Measurements from ENCODE around the gene PNCK. TPM values are rescaled to one million over a fixed set of nuclear protein-coding genes. Genes with fewer than 3 reads are reported as not detected.
A peak's percentile ranks its signal among the peaks of the same experiment; 100 is the strongest.

The PNCK gene
- total and polyA plus RNA-seq, 2 of the 13 experiments (the other 11 are each of a cell fraction or from before 2014, with no cell fraction given), result 33.1 TPM; not detected in 1

DNA sequence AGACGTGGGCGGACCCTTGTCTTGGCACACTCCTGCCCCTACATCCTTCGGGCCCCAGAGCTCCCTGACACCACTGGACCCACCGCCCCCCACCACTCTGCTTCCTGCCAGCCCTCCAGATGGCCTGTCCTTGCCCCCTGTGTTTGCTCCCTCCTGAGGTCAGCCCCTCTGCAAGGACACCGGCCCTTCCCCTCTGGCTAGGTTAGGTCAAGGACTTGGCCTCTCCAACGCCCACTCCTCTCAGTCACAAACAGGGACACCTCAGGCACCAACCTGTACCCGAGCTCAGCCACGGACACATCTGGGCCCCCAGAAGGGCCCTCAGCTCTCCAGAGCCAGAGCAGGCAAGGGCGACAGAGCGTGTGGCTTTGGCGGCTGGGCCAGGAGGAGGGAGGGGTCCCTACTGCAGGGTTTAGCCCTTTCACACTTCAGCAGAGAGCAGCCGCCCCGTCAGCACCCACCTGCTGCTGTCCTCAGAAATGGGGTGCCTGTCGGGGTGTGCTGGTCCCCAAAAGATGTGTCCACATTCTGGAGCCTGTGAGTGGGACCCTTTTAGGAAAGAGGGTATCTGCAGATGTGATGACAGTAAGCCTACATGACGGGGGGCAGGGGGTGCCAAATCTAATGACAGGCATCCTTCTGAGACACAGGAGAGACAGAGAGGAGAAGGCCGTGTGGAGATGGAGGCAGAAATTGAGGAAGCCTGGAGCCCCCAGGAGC is 50.1 kb downstream of the PNCK start (continued):
- TF ChIP-seq, protein P1, sequence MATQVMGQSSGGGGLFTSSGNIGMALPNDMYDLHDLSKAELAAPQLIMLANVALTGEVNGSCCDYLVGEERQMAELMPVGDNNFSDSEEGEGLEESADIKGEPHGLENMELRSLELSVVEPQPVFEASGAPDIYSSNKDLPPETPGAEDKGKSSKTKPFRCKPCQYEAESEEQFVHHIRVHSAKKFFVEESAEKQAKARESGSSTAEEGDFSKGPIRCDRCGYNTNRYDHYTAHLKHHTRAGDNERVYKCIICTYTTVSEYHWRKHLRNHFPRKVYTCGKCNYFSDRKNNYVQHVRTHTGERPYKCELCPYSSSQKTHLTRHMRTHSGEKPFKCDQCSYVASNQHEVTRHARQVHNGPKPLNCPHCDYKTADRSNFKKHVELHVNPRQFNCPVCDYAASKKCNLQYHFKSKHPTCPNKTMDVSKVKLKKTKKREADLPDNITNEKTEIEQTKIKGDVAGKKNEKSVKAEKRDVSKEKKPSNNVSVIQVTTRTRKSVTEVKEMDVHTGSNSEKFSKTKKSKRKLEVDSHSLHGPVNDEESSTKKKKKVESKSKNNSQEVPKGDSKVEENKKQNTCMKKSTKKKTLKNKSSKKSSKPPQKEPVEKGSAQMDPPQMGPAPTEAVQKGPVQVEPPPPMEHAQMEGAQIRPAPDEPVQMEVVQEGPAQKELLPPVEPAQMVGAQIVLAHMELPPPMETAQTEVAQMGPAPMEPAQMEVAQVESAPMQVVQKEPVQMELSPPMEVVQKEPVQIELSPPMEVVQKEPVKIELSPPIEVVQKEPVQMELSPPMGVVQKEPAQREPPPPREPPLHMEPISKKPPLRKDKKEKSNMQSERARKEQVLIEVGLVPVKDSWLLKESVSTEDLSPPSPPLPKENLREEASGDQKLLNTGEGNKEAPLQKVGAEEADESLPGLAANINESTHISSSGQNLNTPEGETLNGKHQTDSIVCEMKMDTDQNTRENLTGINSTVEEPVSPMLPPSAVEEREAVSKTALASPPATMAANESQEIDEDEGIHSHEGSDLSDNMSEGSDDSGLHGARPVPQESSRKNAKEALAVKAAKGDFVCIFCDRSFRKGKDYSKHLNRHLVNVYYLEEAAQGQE (IDR thresholded peaks at IDR 0.05; ENCODE audit: borderline replicate concordance in 1 of 2, low read depth in 1 of 2, low read length in 2 of 2), result 0 out of 4 replicates have a peak, but pooled peaks of 1 of the 2 experiments have one; percentile 59
- TF ChIP-seq, protein P2, sequence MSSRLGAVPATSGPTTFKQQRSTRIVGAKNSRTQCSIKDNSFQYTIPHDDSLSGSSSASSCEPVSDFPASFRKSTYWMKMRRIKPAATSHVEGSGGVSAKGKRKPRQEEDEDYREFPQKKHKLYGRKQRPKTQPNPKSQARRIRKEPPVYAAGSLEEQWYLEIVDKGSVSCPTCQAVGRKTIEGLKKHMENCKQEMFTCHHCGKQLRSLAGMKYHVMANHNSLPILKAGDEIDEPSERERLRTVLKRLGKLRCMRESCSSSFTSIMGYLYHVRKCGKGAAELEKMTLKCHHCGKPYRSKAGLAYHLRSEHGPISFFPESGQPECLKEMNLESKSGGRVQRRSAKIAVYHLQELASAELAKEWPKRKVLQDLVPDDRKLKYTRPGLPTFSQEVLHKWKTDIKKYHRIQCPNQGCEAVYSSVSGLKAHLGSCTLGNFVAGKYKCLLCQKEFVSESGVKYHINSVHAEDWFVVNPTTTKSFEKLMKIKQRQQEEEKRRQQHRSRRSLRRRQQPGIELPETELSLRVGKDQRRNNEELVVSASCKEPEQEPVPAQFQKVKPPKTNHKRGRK (CRISPR knock-in tag; IDR thresholded peaks at IDR 0.05), result no peak
- TF ChIP-seq ZSCAN9 (CRISPR knock-in tag; IDR thresholded peaks at IDR 0.05; ENCODE audit: borderline replicate concordance), result no peak
- TF ChIP-seq, protein P3, sequence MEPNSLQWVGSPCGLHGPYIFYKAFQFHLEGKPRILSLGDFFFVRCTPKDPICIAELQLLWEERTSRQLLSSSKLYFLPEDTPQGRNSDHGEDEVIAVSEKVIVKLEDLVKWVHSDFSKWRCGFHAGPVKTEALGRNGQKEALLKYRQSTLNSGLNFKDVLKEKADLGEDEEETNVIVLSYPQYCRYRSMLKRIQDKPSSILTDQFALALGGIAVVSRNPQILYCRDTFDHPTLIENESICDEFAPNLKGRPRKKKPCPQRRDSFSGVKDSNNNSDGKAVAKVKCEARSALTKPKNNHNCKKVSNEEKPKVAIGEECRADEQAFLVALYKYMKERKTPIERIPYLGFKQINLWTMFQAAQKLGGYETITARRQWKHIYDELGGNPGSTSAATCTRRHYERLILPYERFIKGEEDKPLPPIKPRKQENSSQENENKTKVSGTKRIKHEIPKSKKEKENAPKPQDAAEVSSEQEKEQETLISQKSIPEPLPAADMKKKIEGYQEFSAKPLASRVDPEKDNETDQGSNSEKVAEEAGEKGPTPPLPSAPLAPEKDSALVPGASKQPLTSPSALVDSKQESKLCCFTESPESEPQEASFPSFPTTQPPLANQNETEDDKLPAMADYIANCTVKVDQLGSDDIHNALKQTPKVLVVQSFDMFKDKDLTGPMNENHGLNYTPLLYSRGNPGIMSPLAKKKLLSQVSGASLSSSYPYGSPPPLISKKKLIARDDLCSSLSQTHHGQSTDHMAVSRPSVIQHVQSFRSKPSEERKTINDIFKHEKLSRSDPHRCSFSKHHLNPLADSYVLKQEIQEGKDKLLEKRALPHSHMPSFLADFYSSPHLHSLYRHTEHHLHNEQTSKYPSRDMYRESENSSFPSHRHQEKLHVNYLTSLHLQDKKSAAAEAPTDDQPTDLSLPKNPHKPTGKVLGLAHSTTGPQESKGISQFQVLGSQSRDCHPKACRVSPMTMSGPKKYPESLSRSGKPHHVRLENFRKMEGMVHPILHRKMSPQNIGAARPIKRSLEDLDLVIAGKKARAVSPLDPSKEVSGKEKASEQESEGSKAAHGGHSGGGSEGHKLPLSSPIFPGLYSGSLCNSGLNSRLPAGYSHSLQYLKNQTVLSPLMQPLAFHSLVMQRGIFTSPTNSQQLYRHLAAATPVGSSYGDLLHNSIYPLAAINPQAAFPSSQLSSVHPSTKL (CRISPR knock-in tag; IDR thresholded peaks at IDR 0.05), result peak; percentile 77
- TF ChIP-seq MAFG (CRISPR knock-in tag; IDR thresholded peaks at IDR 0.05), result no peak
- TF ChIP-seq DPF2 (CRISPR knock-in tag; IDR thresholded peaks at IDR 0.05; ENCODE audit: borderline replicate concordance, low read depth), result peak; percentile 67; the same call in 1 of the 2 replicates
- peak; percentile 85; the same call in 1 of the 2 replicates for TF ChIP-seq NCOA1 (CRISPR knock-in tag; IDR thresholded peaks at IDR 0.05)
- no peak for TF ChIP-seq SAFB2 (CRISPR knock-in tag; IDR thresholded peaks at IDR 0.05; ENCODE audit: borderline replicate concordance, low read depth)
- TF ChIP-seq SOX5 (CRISPR knock-in tag; IDR thresholded peaks at IDR 0.05; ENCODE audit: borderline replicate concordance), result 0 out of 2 replicates have a peak, but pooled peaks have one; percentile 10
- no peak for TF ChIP-seq ZNF253 (CRISPR knock-in tag; IDR thresholded peaks at IDR 0.05; ENCODE audit: borderline replicate concordance)
- TF ChIP-seq, protein P4, sequence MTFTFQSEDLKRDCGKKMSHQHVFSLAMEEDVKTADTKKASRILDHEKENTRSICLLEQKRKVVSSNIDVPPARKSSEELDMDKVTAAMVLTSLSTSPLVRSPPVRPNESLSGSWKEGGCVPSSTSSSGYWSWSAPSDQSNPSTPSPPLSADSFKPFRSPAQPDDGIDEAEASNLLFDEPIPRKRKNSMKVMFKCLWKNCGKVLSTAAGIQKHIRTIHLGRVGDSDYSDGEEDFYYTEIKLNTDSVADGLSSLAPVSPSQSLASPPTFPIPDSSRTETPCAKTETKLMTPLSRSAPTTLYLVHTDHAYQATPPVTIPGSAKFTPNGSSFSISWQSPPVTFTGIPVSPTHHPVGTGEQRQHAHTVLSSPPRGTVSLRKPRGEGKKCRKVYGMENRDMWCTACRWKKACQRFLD (CRISPR knock-in tag; IDR thresholded peaks at IDR 0.05; ENCODE audit: borderline replicate concordance), result no peak
- peak; percentile 47; the same call in 1 of the 2 replicates for TF ChIP-seq BCL6 (CRISPR knock-in tag; IDR thresholded peaks at IDR 0.05)
- TF ChIP-seq, protein P5, sequence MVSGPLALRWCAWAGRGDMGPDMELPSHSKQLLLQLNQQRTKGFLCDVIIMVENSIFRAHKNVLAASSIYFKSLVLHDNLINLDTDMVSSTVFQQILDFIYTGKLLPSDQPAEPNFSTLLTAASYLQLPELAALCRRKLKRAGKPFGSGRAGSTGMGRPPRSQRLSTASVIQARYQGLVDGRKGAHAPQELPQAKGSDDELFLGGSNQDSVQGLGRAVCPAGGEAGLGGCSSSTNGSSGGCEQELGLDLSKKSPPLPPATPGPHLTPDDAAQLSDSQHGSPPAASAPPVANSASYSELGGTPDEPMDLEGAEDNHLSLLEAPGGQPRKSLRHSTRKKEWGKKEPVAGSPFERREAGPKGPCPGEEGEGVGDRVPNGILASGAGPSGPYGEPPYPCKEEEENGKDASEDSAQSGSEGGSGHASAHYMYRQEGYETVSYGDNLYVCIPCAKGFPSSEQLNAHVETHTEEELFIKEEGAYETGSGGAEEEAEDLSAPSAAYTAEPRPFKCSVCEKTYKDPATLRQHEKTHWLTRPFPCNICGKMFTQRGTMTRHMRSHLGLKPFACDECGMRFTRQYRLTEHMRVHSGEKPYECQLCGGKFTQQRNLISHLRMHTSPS (CRISPR knock-in tag; IDR thresholded peaks at IDR 0.05; ENCODE audit: low read depth), result peak; percentile 64; the same call in 1 of the 2 replicates
- peak; percentile 45; the same call in 1 of the 2 replicates for TF ChIP-seq ZFY (CRISPR knock-in tag; IDR thresholded peaks at IDR 0.05)

Measured in HepG2 (cell line).